Uterus (tissue), 2 donors: ENCODE results near the gene COG6.

Experiments
- CTCF ChIP-seq, 4 experiments: fragments of 200-600 bp in 2 of 4; fragments of 450-650 bp in 2 of 4; sonication (generic) in 2 of 4; IDR thresholded peaks; one replicate each; pipeline ENCODE4 v1.5.1; 2016 to 2019; ENCODE audit warnings: antibody characterized with exemption in 4 of 4, mild to moderate bottlenecking in 2 of 4, moderate library complexity in 1 of 4
- POLR2A ChIP-seq, 2 donors: fragments of 450-650 bp; IDR thresholded peaks; one replicate each; pipeline ENCODE4 v1.6.1; 2016; ENCODE audit warnings: antibody characterized with exemption in 2 of 2, mild to moderate bottlenecking in 1 of 2, moderate library complexity in 1 of 2

DNA sequence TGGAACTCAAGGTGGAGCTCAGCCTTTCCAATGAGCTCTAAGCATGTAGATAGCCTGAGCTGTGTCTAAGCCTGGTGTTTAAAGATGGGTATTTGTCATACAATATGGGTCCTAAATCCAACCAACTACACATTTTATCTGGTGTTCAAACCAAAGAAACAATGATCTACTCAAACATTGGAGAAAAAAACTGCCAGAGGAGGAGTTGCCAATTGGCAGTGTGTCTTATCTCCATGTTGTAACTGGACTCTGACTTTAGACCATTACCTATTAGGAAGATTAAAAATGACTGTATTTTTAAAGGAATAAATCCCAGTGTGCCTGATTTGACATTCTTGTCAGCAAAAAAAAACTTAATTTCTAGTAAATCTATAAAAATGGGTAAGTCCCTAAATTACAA lies 96.3 kb downstream of the COG6 start:
- TF ChIP-seq CTCF (IDR thresholded peaks at IDR 0.05) (no peak), POLR2A (IDR thresholded peaks at IDR 0.05) (no peak)
